NCI-H187 (cell line): ENCODE results near the gene TOX2.

Experiments used
- DNase-seq, 2 experiments: peaks; one replicate each; lab custom pipeline; 2025; lab: John Stamatoyannopoulos, UW

TOX2 gene

GRCh38 chr20:43957392-43957791 is 42.7 kb downstream of the TOX2 start:
- no peak for DNase-seq

- no peak for DNase-seq
Measured at GRCh38 chr20:43958626-43959025, 44.0 kb downstream of the TOX2 start.

- DNase-seq = no peak
Measured at GRCh38 chr20:43959079-43959919, 44.6 kb downstream of the TOX2 start.

GRCh38 chr20:43959920-43960227 is 45.2 kb downstream of the TOX2 start:
- no peak for DNase-seq

GRCh38 chr20:43960231-43960630 is 45.6 kb downstream of the TOX2 start:
- no peak for DNase-seq

- DNase-seq = no peak
Measured at GRCh38 chr20:43961116-43961515, 46.5 kb downstream of the TOX2 start.

GRCh38 chr20:43961541-43962471 is 47.2 kb downstream of the TOX2 start:
- no peak for DNase-seq

- DNase-seq = no peak
Measured at GRCh38 chr20:43962530-43962929, 47.9 kb downstream of the TOX2 start.

- no peak for DNase-seq
Measured at GRCh38 chr20:43963233-43963632, 48.6 kb downstream of the TOX2 start.

GRCh38 chr20:43963872-43964791 is 49.5 kb downstream of the TOX2 start:
- DNase-seq = peak; percentile 66 to 72

- no peak for DNase-seq
Measured at GRCh38 chr20:43968341-43969000, 53.8 kb downstream of the TOX2 start.

- DNase-seq = no peak
Measured at GRCh38 chr20:43969028-43969447, 54.4 kb downstream of the TOX2 start.

- DNase-seq = peak; percentile 33 to 49
Measured at GRCh38 chr20:43969501-43970182, 55.0 kb downstream of the TOX2 start.

- DNase-seq = no peak
Measured at GRCh38 chr20:43971267-43971666, 56.6 kb downstream of the TOX2 start.

GRCh38 chr20:43972051-43972450 is 57.4 kb downstream of the TOX2 start:
- no peak for DNase-seq

- no peak for DNase-seq
Measured at GRCh38 chr20:43972692-43973091, 58.0 kb downstream of the TOX2 start.

GRCh38 chr20:43973231-43973630 is 58.6 kb downstream of the TOX2 start:
- DNase-seq = no peak

GRCh38 chr20:43973671-43974450 is 59.2 kb downstream of the TOX2 start:
- no peak for DNase-seq

GRCh38 chr20:43974695-43975094 is 60.0 kb downstream of the TOX2 start:
- DNase-seq = no peak
